ENCODE data around the gene AGAP1. TPM values are rescaled to one million over a fixed set of nuclear protein-coding genes. Genes with fewer than 3 reads are reported as not detected.

AGAP1 gene
- total and polyA plus RNA-seq, 4 donors = 36.1 to 79.4 (median 52.6) TPM

- DNase-seq (ENCODE audit: low read depth in 4 of 6, low spot score in 6 of 6) = peak in 4 of 6 donors; percentile 56 to 89 (median 78)
- Histone ChIP-seq H3K4me1 (ENCODE audit: control insufficient read depth, insufficient read depth, low read length) (peaks cover 59% of the 10 kb centered on the region), H3K36me3 (ENCODE audit: control insufficient read depth, insufficient read depth, low read length) (peaks cover 14% of the 10 kb centered on the region), H3K27ac (ENCODE audit: low read depth, low read length) (peak overlapping the region; percentile 59), H3K9me3 (ENCODE audit: control insufficient read depth, insufficient read depth, low read length) (no peaks in the 10 kb centered on the region), H3K4me3 (ENCODE audit: low read depth, low read length) (no peak overlapping the region), H3K27me3 (ENCODE audit: control insufficient read depth, insufficient read depth, low read length) (no peaks in the 10 kb centered on the region)
- 35% methylated on average over 21 of the region's 27 CpGs for WGBS (ENCODE audit: insufficient coverage)
These were observed 216.4 kb downstream of the AGAP1 start for GRCh38 chr2:235709969-235710879.

- Histone ChIP-seq H3K27me3 (ENCODE audit: control insufficient read depth, insufficient read depth, low read length) (no peaks in the 10 kb centered on the region), H3K4me1 (ENCODE audit: control insufficient read depth, insufficient read depth, low read length) (peaks cover 65% of the 10 kb centered on the region), H3K36me3 (ENCODE audit: control insufficient read depth, insufficient read depth, low read length) (peaks cover 14% of the 10 kb centered on the region), H3K9me3 (ENCODE audit: control insufficient read depth, insufficient read depth, low read length) (no peaks in the 10 kb centered on the region), H3K4me3 (ENCODE audit: low read depth, low read length) (no peak overlapping the region), H3K27ac (ENCODE audit: low read depth, low read length) (peak overlapping the region; percentile 59)
- WGBS (ENCODE audit: insufficient coverage) = 64% methylated on average over 10 of the region's 11 CpGs
- no peak for DNase-seq (ENCODE audit: low read depth in 4 of 6, low spot score in 6 of 6)
These were observed 217.1 kb downstream of the AGAP1 start for GRCh38 chr2:235710933-235711332.

GRCh38 chr2:235711527-235711926 is 217.7 kb downstream of the AGAP1 start:
- WGBS (ENCODE audit: insufficient coverage) = 66% methylated on average over 9 of the region's 11 CpGs
- no peak overlapping the region for H3K4me3 ChIP-seq (ENCODE audit: low read depth, low read length)
- no peaks in the 10 kb centered on the region for H3K9me3 ChIP-seq (ENCODE audit: control insufficient read depth, insufficient read depth, low read length)
- H3K27ac ChIP-seq (ENCODE audit: low read depth, low read length) = peak overlapping the region; percentile 37
- no peaks in the 10 kb centered on the region for H3K27me3 ChIP-seq (ENCODE audit: control insufficient read depth, insufficient read depth, low read length)
- peaks cover 71% of the 10 kb centered on the region for H3K4me1 ChIP-seq (ENCODE audit: control insufficient read depth, insufficient read depth, low read length)
- DNase-seq (ENCODE audit: low read depth in 4 of 6, low spot score in 6 of 6) = peak in 2 of 6 donors; percentile 30 to 57
- peaks cover 14% of the 10 kb centered on the region for H3K36me3 ChIP-seq (ENCODE audit: control insufficient read depth, insufficient read depth, low read length)

GRCh38 chr2:235712176-235712575 is 218.3 kb downstream of the AGAP1 start:
- Histone ChIP-seq H3K27me3 (ENCODE audit: control insufficient read depth, insufficient read depth, low read length) (no peaks in the 10 kb centered on the region), H3K4me3 (ENCODE audit: low read depth, low read length) (no peak overlapping the region), H3K36me3 (ENCODE audit: control insufficient read depth, insufficient read depth, low read length) (peaks cover 17% of the 10 kb centered on the region), H3K27ac (ENCODE audit: low read depth, low read length) (peak overlapping the region; percentile 25), H3K9me3 (ENCODE audit: control insufficient read depth, insufficient read depth, low read length) (no peaks in the 10 kb centered on the region), H3K4me1 (ENCODE audit: control insufficient read depth, insufficient read depth, low read length) (peaks cover 72% of the 10 kb centered on the region)
- no peak for DNase-seq (ENCODE audit: low read depth in 4 of 6, low spot score in 6 of 6)
- WGBS (ENCODE audit: insufficient coverage) = 92% methylated on average over 6 of the region's 6 CpGs

GRCh38 chr2:235713189-235713588 is 219.3 kb downstream of the AGAP1 start:
- H3K27me3 ChIP-seq (ENCODE audit: control insufficient read depth, insufficient read depth, low read length) = no peaks in the 10 kb centered on the region
- no peak overlapping the region for H3K27ac ChIP-seq (ENCODE audit: low read depth, low read length)
- H3K36me3 ChIP-seq (ENCODE audit: control insufficient read depth, insufficient read depth, low read length) = peaks cover 17% of the 10 kb centered on the region
- no peak overlapping the region for H3K4me3 ChIP-seq (ENCODE audit: low read depth, low read length)
- H3K9me3 ChIP-seq (ENCODE audit: control insufficient read depth, insufficient read depth, low read length) = no peaks in the 10 kb centered on the region
- 21% methylated on average over 9 of the region's 9 CpGs for WGBS (ENCODE audit: insufficient coverage)
- H3K4me1 ChIP-seq (ENCODE audit: control insufficient read depth, insufficient read depth, low read length) = peaks cover 73% of the 10 kb centered on the region
- peak in 2 of 6 donors; percentile 65 to 85 for DNase-seq (ENCODE audit: low read depth in 4 of 6, low spot score in 6 of 6)

GRCh38 chr2:235715601-235716000 is 221.8 kb downstream of the AGAP1 start:
- Histone ChIP-seq H3K4me1 (ENCODE audit: control insufficient read depth, insufficient read depth, low read length) (peaks cover 63% of the 10 kb centered on the region), H3K27ac (ENCODE audit: low read depth, low read length) (no peak overlapping the region)

GRCh38 chr2:235716875-235717496 is 223.1 kb downstream of the AGAP1 start:
- 47% methylated on average over 13 of the region's 13 CpGs for WGBS (ENCODE audit: insufficient coverage)
- no peaks in the 10 kb centered on the region for H3K27me3 ChIP-seq (ENCODE audit: control insufficient read depth, insufficient read depth, low read length)
- no peaks in the 10 kb centered on the region for H3K9me3 ChIP-seq (ENCODE audit: control insufficient read depth, insufficient read depth, low read length)

More at GRCh38 chr2:235715601-235716000, 221.8 kb downstream of the AGAP1 start:
- H3K4me3 ChIP-seq (ENCODE audit: low read depth, low read length) = no peak overlapping the region
- WGBS (ENCODE audit: insufficient coverage) = 95% methylated on average over 8 of the region's 10 CpGs
- no peak for DNase-seq (ENCODE audit: low read depth in 4 of 6, low spot score in 6 of 6)
- H3K9me3 ChIP-seq (ENCODE audit: control insufficient read depth, insufficient read depth, low read length) = no peaks in the 10 kb centered on the region
- peaks cover 9% of the 10 kb centered on the region for H3K36me3 ChIP-seq (ENCODE audit: control insufficient read depth, insufficient read depth, low read length)
- no peaks in the 10 kb centered on the region for H3K27me3 ChIP-seq (ENCODE audit: control insufficient read depth, insufficient read depth, low read length)

GRCh38 chr2:235719146-235719942 is 225.5 kb downstream of the AGAP1 start:
- DNase-seq (ENCODE audit: low read depth in 4 of 6, low spot score in 6 of 6) = no peak
- no peak overlapping the region for H3K4me3 ChIP-seq (ENCODE audit: low read depth, low read length)

More at GRCh38 chr2:235716875-235717496, 223.1 kb downstream of the AGAP1 start:
- Histone ChIP-seq H3K4me3 (ENCODE audit: low read depth, low read length) (no peak overlapping the region), H3K27ac (ENCODE audit: low read depth, low read length) (no peak overlapping the region), H3K4me1 (ENCODE audit: control insufficient read depth, insufficient read depth, low read length) (peaks cover 49% of the 10 kb centered on the region), H3K36me3 (ENCODE audit: control insufficient read depth, insufficient read depth, low read length) (peaks cover 3% of the 10 kb centered on the region)
- DNase-seq (ENCODE audit: low read depth in 4 of 6, low spot score in 6 of 6) = peak in 2 of 6 donors; percentile 74 to 89

GRCh38 chr2:235721625-235722024 is 227.8 kb downstream of the AGAP1 start:
- H3K9me3 ChIP-seq (ENCODE audit: control insufficient read depth, insufficient read depth, low read length) = no peaks in the 10 kb centered on the region
- peak in 1 of 6 donors; percentile 51 for DNase-seq (ENCODE audit: low read depth in 4 of 6, low spot score in 6 of 6)
- no peaks in the 10 kb centered on the region for H3K27me3 ChIP-seq (ENCODE audit: control insufficient read depth, insufficient read depth, low read length)
- 100% methylated on average over 1 of the region's 3 CpGs for WGBS (ENCODE audit: insufficient coverage)
- no peak overlapping the region for H3K4me3 ChIP-seq (ENCODE audit: low read depth, low read length)
- peaks cover 8% of the 10 kb centered on the region for H3K36me3 ChIP-seq (ENCODE audit: control insufficient read depth, insufficient read depth, low read length)
- peaks cover 32% of the 10 kb centered on the region for H3K4me1 ChIP-seq (ENCODE audit: control insufficient read depth, insufficient read depth, low read length)
- H3K27ac ChIP-seq (ENCODE audit: low read depth, low read length) = no peak overlapping the region

More at GRCh38 chr2:235719146-235719942, 225.5 kb downstream of the AGAP1 start:
- Histone ChIP-seq H3K27me3 (ENCODE audit: control insufficient read depth, insufficient read depth, low read length) (no peaks in the 10 kb centered on the region), H3K36me3 (ENCODE audit: control insufficient read depth, insufficient read depth, low read length) (peaks cover 8% of the 10 kb centered on the region), H3K27ac (ENCODE audit: low read depth, low read length) (no peak overlapping the region), H3K9me3 (ENCODE audit: control insufficient read depth, insufficient read depth, low read length) (no peaks in the 10 kb centered on the region), H3K4me1 (ENCODE audit: control insufficient read depth, insufficient read depth, low read length) (peaks cover 43% of the 10 kb centered on the region)
- 76% methylated on average over 5 of the region's 7 CpGs for WGBS (ENCODE audit: insufficient coverage)

All from spinal cord (tissue), 10 donors.